ENCODE data around the gene TMEM117. TPM values are rescaled to one million over a fixed set of nuclear protein-coding genes. Genes with fewer than 3 reads are reported as not detected.

Gene TMEM117
- polyA plus RNA-seq, 1 donor (not counting 4 experiments of a cell fraction or from before 2014, with no cell fraction given), result 8.5 TPM

GRCh38 chr12:43891856-43892574 is 56.1 kb downstream of the TMEM117 start:
- Histone ChIP-seq H4K20me1 (ENCODE audit: control insufficient read depth, extremely low read depth, insufficient read depth, low read length) (no peaks in the 10 kb centered on the region), H3K9me3 (ENCODE audit: control insufficient read depth, low read depth, low read length) (no peaks in the 10 kb centered on the region), H3K4me1 (ENCODE audit: control insufficient read depth, extremely low read depth, insufficient read depth, low read length) (no peaks in the 10 kb centered on the region), H3K36me3 (ENCODE audit: control insufficient read depth in 2 of 2, extremely low read depth in 1 of 2, insufficient read depth in 2 of 2, low read length in 2 of 2) (no peaks in the 10 kb centered on the region), H3K79me2 (ENCODE audit: control insufficient read depth, insufficient read depth, low read length) (no peaks in the 10 kb centered on the region), H3K27me3 (ENCODE audit: control insufficient read depth, extremely low read depth, insufficient read depth, low read length) (no peaks in the 10 kb centered on the region), H3K9me1 (ENCODE audit: control insufficient read depth, extremely low read depth, insufficient read depth, low read length) (no peaks in the 10 kb centered on the region), H3K9ac (ENCODE audit: control insufficient read depth, extremely low read depth, insufficient read depth, low read length) (no peak overlapping the region), H3K4me3 (ENCODE audit: control insufficient read depth in 2 of 3, extremely low read depth in 1 of 3, insufficient read depth in 2 of 3, low read depth in 1 of 3, low read length in 3 of 3) (no peak overlapping the region), H3K27ac (ENCODE audit: control insufficient read depth, insufficient read depth, low read length) (no peak overlapping the region), H3K4me2 (ENCODE audit: control insufficient read depth, extremely low read depth, insufficient read depth, low read depth, low read length) (no peak overlapping the region), H2AFZ (ENCODE audit: control insufficient read depth, low read length) (no peak overlapping the region)
- no peak for DNase-seq (ENCODE audit: low read depth, low spot score)
- no peak for TF ChIP-seq CTCF (optimal IDR thresholded peaks at IDR 0.05 in 1 of 3, IDR thresholded peaks at IDR 0.05 in 1 of 3, conservative IDR thresholded peaks at IDR 0.05 in 1 of 3; ENCODE audit: extremely low read depth in 1 of 3, insufficient read depth in 2 of 3, low read length in 3 of 3)
- dilution Hi-C loops (cut with MboI; ENCODE audit: extremely low pct_ligation_motif_present, low sequenced_read_pairs), result no loop called here
- FAIRE-seq, result no peak

GRCh38 chr12:43893670-43894069 is 57.8 kb downstream of the TMEM117 start:
- TF ChIP-seq CTCF (optimal IDR thresholded peaks at IDR 0.05 in 1 of 3, IDR thresholded peaks at IDR 0.05 in 1 of 3, conservative IDR thresholded peaks at IDR 0.05 in 1 of 3; ENCODE audit: extremely low read depth in 1 of 3, insufficient read depth in 2 of 3, low read length in 3 of 3) (no peak), EZH2 (IDR thresholded peaks at IDR 0.05; ENCODE audit: low read length) (no peak)
- H3K4me3 ChIP-seq (ENCODE audit: control insufficient read depth in 2 of 3, extremely low read depth in 1 of 3, insufficient read depth in 2 of 3, low read depth in 1 of 3, low read length in 3 of 3), result no peak overlapping the region
- no peak overlapping the region for H3K4me2 ChIP-seq (ENCODE audit: control insufficient read depth, extremely low read depth, insufficient read depth, low read depth, low read length)
- H3K27ac ChIP-seq (ENCODE audit: control insufficient read depth, insufficient read depth, low read length), result no peak overlapping the region
- no peaks in the 10 kb centered on the region for H3K4me1 ChIP-seq (ENCODE audit: control insufficient read depth, extremely low read depth, insufficient read depth, low read length)
- H3K9me3 ChIP-seq (ENCODE audit: control insufficient read depth, low read depth, low read length), result no peaks in the 10 kb centered on the region
- DNase-seq (ENCODE audit: low read depth, low spot score) (no peak), FAIRE-seq (no peak)
- no peaks in the 10 kb centered on the region for H3K79me2 ChIP-seq (ENCODE audit: control insufficient read depth, insufficient read depth, low read length)
- H3K9ac ChIP-seq (ENCODE audit: control insufficient read depth, extremely low read depth, insufficient read depth, low read length), result no peak overlapping the region
- H3K27me3 ChIP-seq (ENCODE audit: control insufficient read depth, extremely low read depth, insufficient read depth, low read length), result no peaks in the 10 kb centered on the region
- no peaks in the 10 kb centered on the region for H3K9me1 ChIP-seq (ENCODE audit: control insufficient read depth, extremely low read depth, insufficient read depth, low read length)
- H3K36me3 ChIP-seq (ENCODE audit: control insufficient read depth in 2 of 2, extremely low read depth in 1 of 2, insufficient read depth in 2 of 2, low read length in 2 of 2), result no peaks in the 10 kb centered on the region
- no peaks in the 10 kb centered on the region for H4K20me1 ChIP-seq (ENCODE audit: control insufficient read depth, extremely low read depth, insufficient read depth, low read length)
- no peak overlapping the region for H2AFZ ChIP-seq (ENCODE audit: control insufficient read depth, low read length)
- dilution Hi-C loops (cut with MboI; ENCODE audit: extremely low pct_ligation_motif_present, low sequenced_read_pairs), result no loop called here

Measured in keratinocyte (primary cell).